GM23338 (cell line): Measurements from ENCODE around the gene UGCG. TPM values are rescaled to one million over a fixed set of nuclear protein-coding genes. Genes with fewer than 3 reads are reported as not detected.

Source experiments
- ATAC-seq: fragments of 200-7000 bp; cut with Tn5 transposase; 3 replicates; pipeline ENCODE4 v1.9.1; 2020
- DNase-seq: peaks from one replicate; pipeline ENCODE4 v3.0.0-alpha.2; 2015; ENCODE audit warnings: low spot score
- H2AFZ ChIP-seq: fragments of 200-600 bp; sonication (generic); 2 replicates; pipeline ENCODE4 v1.8.0; 2016; ENCODE audit warnings: antibody characterized with exemption, mild to moderate bottlenecking, moderate library complexity
- H3F3A ChIP-seq: fragments of 200-600 bp; sonication (generic); replicated peaks from 2 replicates; pipeline ENCODE4 v1.8.0; 2017; ENCODE audit warnings: antibody characterized with exemption, mixed run types, low read depth
- H3K27ac ChIP-seq: fragments of 200-600 bp; sonication (generic); 2 replicates; pipeline ENCODE4 v1.6.1; 2016; ENCODE audit warnings: low read depth
- H3K27me3 ChIP-seq: fragments of 200-600 bp; sonication (generic); 2 replicates; pipeline ENCODE4 v1.8.0; 2016; ENCODE audit warnings: mild to moderate bottlenecking, mixed run types, moderate library complexity; ENCODE audit not compliant: insufficient read depth
- H3K36me3 ChIP-seq: fragments of 200-600 bp; sonication (generic); 2 replicates; pipeline ENCODE4 v1.8.0; 2016; ENCODE audit warnings: mild to moderate bottlenecking; ENCODE audit not compliant: insufficient read depth
- H3K4me1 ChIP-seq: fragments of 200-600 bp; sonication (generic); 2 replicates; pipeline ENCODE4 v1.8.0; 2016; ENCODE audit warnings: mild to moderate bottlenecking, moderate library complexity; ENCODE audit not compliant: insufficient read depth
- H3K4me2 ChIP-seq: fragments of 200-600 bp; sonication (generic); 2 replicates; pipeline ENCODE4 v1.7.1; 2017; ENCODE audit warnings: mixed run types
- H3K4me3 ChIP-seq: fragments of 200-600 bp; sonication (generic); 2 replicates; pipeline ENCODE4 v1.6.1; 2016; ENCODE audit warnings: mixed run types
- H3K79me2 ChIP-seq: fragments of 200-600 bp; sonication (generic); replicated peaks from 2 replicates; pipeline ENCODE4 v1.8.0; 2017; ENCODE audit warnings: mild to moderate bottlenecking; ENCODE audit not compliant: insufficient read depth
- H3K9me2 ChIP-seq: fragments of 200-600 bp; sonication (generic); 2 replicates; pipeline ENCODE4 v1.8.0; 2017; ENCODE audit not compliant: insufficient read depth
- H4K20me1 ChIP-seq: fragments of 200-600 bp; sonication (generic); replicated peaks from 2 replicates; pipeline ENCODE4 v1.8.0; 2017; ENCODE audit warnings: mild to moderate bottlenecking; ENCODE audit not compliant: insufficient read depth
- H3K27ac Mint-ChIP-seq: 2 replicates; pipeline ENCODE4 v1.8.0; 2020; ENCODE audit warnings: inconsistent platforms, mild to moderate bottlenecking, moderate library complexity, mixed read lengths
- H3K27me3 Mint-ChIP-seq: 3 replicates; pipeline ENCODE4 v1.8.0; 2022; ENCODE audit warnings: low read depth, mild to moderate bottlenecking, moderate library complexity, mixed read lengths, inconsistent platforms; ENCODE audit not compliant: insufficient read depth, poor library complexity
- H3K36me3 Mint-ChIP-seq: 3 replicates; pipeline ENCODE4 v1.8.0; 2021; ENCODE audit warnings: low read depth, mild to moderate bottlenecking, inconsistent platforms, moderate library complexity, mixed read lengths
- H3K4me1 Mint-ChIP-seq: 3 replicates; pipeline ENCODE4 v1.8.0; 2020; ENCODE audit warnings: mild to moderate bottlenecking, inconsistent platforms, mixed read lengths
- H3K4me3 Mint-ChIP-seq: 3 replicates; pipeline ENCODE4 v1.8.0; 2021; ENCODE audit warnings: moderate library complexity, mild to moderate bottlenecking, inconsistent platforms, mixed read lengths
- H3K9me3 Mint-ChIP-seq: 3 replicates; pipeline ENCODE4 v1.8.0; 2020; ENCODE audit warnings: moderate library complexity, mild to moderate bottlenecking, inconsistent platforms, mixed read lengths
- CREB1 ChIP-seq: fragments of 250-450 bp; sonication (Bioruptor Pico); IDR thresholded peaks from 2 replicates; pipeline ENCODE4 v1.5.0; 2020; ENCODE audit warnings: low read depth, mild to moderate bottlenecking, moderate library complexity
- CTCF ChIP-seq, 2 experiments: fragments of 200-600 bp in 1 of 2; sonication (generic) in 1 of 2; conservative IDR thresholded peaks; 2 replicates each; pipeline versions ENCODE4 v1.5.1 to v1.6.1; 2016 to 2017; ENCODE audit warnings: antibody characterized with exemption in 2 of 2, low read depth in 2 of 2, mild to moderate bottlenecking in 2 of 2, moderate library complexity in 1 of 2
- ETS1 ChIP-seq: IDR thresholded peaks from 2 replicates; pipeline ENCODE4 v1.6.1; 2016; ENCODE audit warnings: antibody characterized with exemption
- EZH2 ChIP-seq: fragments of 200-600 bp; sonication (generic); IDR thresholded peaks from one replicate; pipeline ENCODE4 v1.8.0; 2017; ENCODE audit warnings: antibody characterized with exemption, mild to moderate bottlenecking, low read depth; ENCODE audit not compliant: unreplicated experiment
- EZH2phosphoT487 ChIP-seq: fragments of 200-600 bp; sonication (generic); IDR thresholded peaks from one replicate; pipeline ENCODE4 v1.8.1; 2018; ENCODE audit warnings: antibody characterized with exemption; ENCODE audit not compliant: unreplicated experiment
- JUNB ChIP-seq: IDR thresholded peaks from one replicate; pipeline ENCODE4 v1.6.1; 2016; ENCODE audit warnings: antibody characterized with exemption; ENCODE audit not compliant: unreplicated experiment
- NANOG ChIP-seq: IDR thresholded peaks from 2 replicates; pipeline ENCODE4 v1.6.1; 2016; ENCODE audit warnings: antibody characterized with exemption, borderline replicate concordance
- POLR2AphosphoS5 ChIP-seq: IDR thresholded peaks from 2 replicates; pipeline ENCODE4 v1.6.1; 2016; ENCODE audit warnings: antibody characterized with exemption, low read depth
- REST ChIP-seq: IDR thresholded peaks from one replicate; pipeline ENCODE4 v1.6.1; 2018; ENCODE audit warnings: antibody characterized with exemption; ENCODE audit not compliant: unreplicated experiment
- STAT1 ChIP-seq: IDR thresholded peaks from one replicate; pipeline ENCODE4 v1.6.1; 2016; ENCODE audit warnings: antibody characterized with exemption; ENCODE audit not compliant: unreplicated experiment
- ZNF114 ChIP-seq: fragments of 250-450 bp; sonication (Bioruptor Pico); IDR thresholded peaks from 2 replicates; pipeline ENCODE4 v1.5.0; 2020; ENCODE audit warnings: mild to moderate bottlenecking, moderate library complexity
- ZNF331 ChIP-seq: fragments of 250-450 bp; sonication (Bioruptor Pico); IDR thresholded peaks from 2 replicates; pipeline ENCODE4 v1.5.0; 2020; ENCODE audit warnings: low read depth, mild to moderate bottlenecking, moderate library complexity
- ZNF462 ChIP-seq: fragments of 250-450 bp; sonication (Bioruptor Pico); IDR thresholded peaks from 2 replicates; pipeline ENCODE4 v1.5.0; 2020; ENCODE audit warnings: mild to moderate bottlenecking, moderate library complexity
- polyA plus RNA-seq: library from polyadenylated mRNA; unstranded; fragments of >200 nt; fragmentation: Nextera tagmentation; extraction: Ambion mirVana; gene quantifications from 2 replicates; pipeline ENCODE4 v1.2.1, GENCODE V29; 2016
- total RNA-seq: library from RNA; depleted of rRNA; stranded (reverse); fragments of >200 nt; shearing (Covaris generic); gene quantifications from 2 replicates; pipeline ENCODE4 v1.2.3, GENCODE V29; 2014

Gene UGCG
- total and polyA plus RNA-seq, 2 experiments from 2014 or later, result 30.4 to 44.9 TPM

- H3K36me3 Mint-ChIP-seq, result peaks cover 7% of the 10 kb centered on the region; the same call in 2 of the 3 replicates
- Histone ChIP-seq H3K27me3 (no peaks in the 10 kb centered on the region), H3F3A (no peaks in the 10 kb centered on the region), H3K79me2 (peaks cover 96% of the 10 kb centered on the region), H3K36me3 (no peaks in the 10 kb centered on the region), H3K9me2 (no peaks in the 10 kb centered on the region), H3K4me1 (0 out of 2 replicates have a peak, but pooled peaks cover 4% of the 10 kb centered on the region), H3K4me2 (no peak overlapping the region), H3K4me3 (no peak overlapping the region), H4K20me1 (peaks cover 50% of the 10 kb centered on the region), H3K27ac (no peak overlapping the region), H2AFZ (no peak overlapping the region)
- TF ChIP-seq EZH2 (no peak), EZH2phosphoT487 (no peak), STAT1 (no peak), ZNF114 (CRISPR knock-in tag) (no peak), ZNF331 (CRISPR knock-in tag) (no peak), JUNB (no peak), CTCF (conservative IDR thresholded peaks at IDR 0.05; ENCODE audit: low read depth in 2 of 2) (no peak), NANOG (no peak), POLR2AphosphoS5 (no peak), ZNF462 (CRISPR knock-in tag) (no peak), ETS1 (no peak), CREB1 (no peak), REST (no peak)
- no peak overlapping the region for H3K27ac Mint-ChIP-seq
- ATAC-seq, result no peak
- no peak for DNase-seq
- peaks cover 3% of the 10 kb centered on the region; the same call in 2 of the 3 replicates for H3K4me1 Mint-ChIP-seq
- no peaks in the 10 kb centered on the region for H3K9me3 Mint-ChIP-seq
- H3K27me3 Mint-ChIP-seq, result no peaks in the 10 kb centered on the region
- no peak overlapping the region for H3K4me3 Mint-ChIP-seq
These were observed 16.5 kb downstream of the UGCG start for GRCh38 chr9:111913159-111913558.
